GM10248 (cell line): ENCODE results near the gene TRAPPC10.

ENCODE experiments used
- CTCF ChIA-PET: fragments of 300-600 bp; sonication (Branson Sonifier 250); formaldehyde crosslinking; extraction: SDS; loops from one replicate; lab custom pipeline; 2021; ENCODE audit warnings: antibody characterized with exemption; lab: Yijun Ruan, JAX
- POLR2A ChIA-PET: fragments of 350-650 bp; sonication (Branson Sonifier 250); formaldehyde crosslinking; extraction: SDS; loops from one replicate; lab custom pipeline; 2020; ENCODE audit warnings: antibody characterized with exemption; lab: Yijun Ruan, JAX
- DNase-seq: peaks from one replicate; pipeline ENCODE4 v3.0.0; 2012; ENCODE audit errors: extremely low spot score
- TF ChIP-seq, protein P1 (sequence below): IDR thresholded peaks from 2 replicates; pipeline ENCODE4 v1.5.1; 2012; ENCODE audit warnings: mild to moderate bottlenecking, low read depth; ENCODE audit errors: extremely low read depth, missing control alignments, control extremely low read depth

TRAPPC10 gene, protein sequence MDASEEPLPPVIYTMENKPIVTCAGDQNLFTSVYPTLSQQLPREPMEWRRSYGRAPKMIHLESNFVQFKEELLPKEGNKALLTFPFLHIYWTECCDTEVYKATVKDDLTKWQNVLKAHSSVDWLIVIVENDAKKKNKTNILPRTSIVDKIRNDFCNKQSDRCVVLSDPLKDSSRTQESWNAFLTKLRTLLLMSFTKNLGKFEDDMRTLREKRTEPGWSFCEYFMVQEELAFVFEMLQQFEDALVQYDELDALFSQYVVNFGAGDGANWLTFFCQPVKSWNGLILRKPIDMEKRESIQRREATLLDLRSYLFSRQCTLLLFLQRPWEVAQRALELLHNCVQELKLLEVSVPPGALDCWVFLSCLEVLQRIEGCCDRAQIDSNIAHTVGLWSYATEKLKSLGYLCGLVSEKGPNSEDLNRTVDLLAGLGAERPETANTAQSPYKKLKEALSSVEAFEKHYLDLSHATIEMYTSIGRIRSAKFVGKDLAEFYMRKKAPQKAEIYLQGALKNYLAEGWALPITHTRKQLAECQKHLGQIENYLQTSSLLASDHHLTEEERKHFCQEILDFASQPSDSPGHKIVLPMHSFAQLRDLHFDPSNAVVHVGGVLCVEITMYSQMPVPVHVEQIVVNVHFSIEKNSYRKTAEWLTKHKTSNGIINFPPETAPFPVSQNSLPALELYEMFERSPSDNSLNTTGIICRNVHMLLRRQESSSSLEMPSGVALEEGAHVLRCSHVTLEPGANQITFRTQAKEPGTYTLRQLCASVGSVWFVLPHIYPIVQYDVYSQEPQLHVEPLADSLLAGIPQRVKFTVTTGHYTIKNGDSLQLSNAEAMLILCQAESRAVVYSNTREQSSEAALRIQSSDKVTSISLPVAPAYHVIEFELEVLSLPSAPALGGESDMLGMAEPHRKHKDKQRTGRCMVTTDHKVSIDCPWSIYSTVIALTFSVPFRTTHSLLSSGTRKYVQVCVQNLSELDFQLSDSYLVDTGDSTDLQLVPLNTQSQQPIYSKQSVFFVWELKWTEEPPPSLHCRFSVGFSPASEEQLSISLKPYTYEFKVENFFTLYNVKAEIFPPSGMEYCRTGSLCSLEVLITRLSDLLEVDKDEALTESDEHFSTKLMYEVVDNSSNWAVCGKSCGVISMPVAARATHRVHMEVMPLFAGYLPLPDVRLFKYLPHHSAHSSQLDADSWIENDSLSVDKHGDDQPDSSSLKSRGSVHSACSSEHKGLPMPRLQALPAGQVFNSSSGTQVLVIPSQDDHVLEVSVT

DNA sequence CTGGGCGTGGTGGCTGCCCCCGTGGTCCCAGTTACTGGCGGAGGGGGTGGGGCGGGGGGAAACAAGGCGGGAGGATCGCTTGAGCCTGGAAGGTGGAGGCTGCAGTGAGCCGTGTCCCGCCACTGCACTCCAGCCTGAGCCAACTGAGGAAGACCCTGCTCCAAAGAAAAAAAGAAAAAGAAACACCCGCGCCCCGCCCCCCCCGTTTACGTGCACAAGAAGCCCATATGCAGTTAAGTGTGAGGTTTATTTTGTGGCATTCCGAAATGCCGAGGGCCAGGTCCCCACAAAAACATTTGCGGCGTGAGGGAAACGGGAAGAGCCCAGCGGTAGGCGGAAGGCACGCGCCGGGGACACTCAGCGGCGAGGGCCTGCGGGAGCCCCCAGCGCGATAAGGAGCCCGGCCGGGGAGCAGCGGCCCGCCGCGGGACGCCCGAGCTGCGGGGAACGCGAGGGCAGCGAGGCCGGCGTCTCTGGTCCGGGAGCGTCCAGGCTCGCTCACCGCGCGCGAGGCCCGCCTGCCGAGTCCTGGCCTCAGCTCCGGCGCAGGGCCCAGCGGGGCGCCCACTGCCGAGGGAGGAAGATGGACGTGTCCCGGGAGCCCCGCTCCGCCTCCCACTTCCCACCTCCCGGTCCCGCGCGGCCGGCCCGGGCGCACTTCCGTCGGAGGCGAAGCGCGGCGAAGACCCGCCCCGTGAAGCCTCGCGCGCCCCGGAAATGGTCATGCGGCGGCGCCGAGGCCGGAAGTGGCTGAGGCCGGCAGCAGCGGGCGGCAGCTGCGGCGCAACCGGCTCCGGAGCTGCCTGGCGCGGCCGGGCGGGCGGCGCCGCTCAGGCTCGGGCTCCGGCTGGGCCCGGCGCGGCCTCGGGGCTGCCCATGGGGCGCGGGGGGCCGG, at the start of gene TRAPPC10:
Gene TRAPPC10, plus strand, starts transcription at position 731 of the 895 bp plus-strand sequence. CDS start 185 bp downstream, outside the sequence.
- peak; percentile 90 for DNase-seq
- ChIA-PET POLR2A (interaction anchor here (0.5 kb wide), 1 partner anchor 327 kb away, joined by 4 read pairs; the partner anchor contains the start of gene CFAP410), CTCF (interaction anchor here (0.8 to 3.0 kb wide), 3 partner anchors 11 to 20 kb away, joined by 3 to 16 read pairs (median 4); no protein-coding TSS in a partner anchor)
- TF ChIP-seq, protein P1, sequence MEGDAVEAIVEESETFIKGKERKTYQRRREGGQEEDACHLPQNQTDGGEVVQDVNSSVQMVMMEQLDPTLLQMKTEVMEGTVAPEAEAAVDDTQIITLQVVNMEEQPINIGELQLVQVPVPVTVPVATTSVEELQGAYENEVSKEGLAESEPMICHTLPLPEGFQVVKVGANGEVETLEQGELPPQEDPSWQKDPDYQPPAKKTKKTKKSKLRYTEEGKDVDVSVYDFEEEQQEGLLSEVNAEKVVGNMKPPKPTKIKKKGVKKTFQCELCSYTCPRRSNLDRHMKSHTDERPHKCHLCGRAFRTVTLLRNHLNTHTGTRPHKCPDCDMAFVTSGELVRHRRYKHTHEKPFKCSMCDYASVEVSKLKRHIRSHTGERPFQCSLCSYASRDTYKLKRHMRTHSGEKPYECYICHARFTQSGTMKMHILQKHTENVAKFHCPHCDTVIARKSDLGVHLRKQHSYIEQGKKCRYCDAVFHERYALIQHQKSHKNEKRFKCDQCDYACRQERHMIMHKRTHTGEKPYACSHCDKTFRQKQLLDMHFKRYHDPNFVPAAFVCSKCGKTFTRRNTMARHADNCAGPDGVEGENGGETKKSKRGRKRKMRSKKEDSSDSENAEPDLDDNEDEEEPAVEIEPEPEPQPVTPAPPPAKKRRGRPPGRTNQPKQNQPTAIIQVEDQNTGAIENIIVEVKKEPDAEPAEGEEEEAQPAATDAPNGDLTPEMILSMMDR = no peak

DNA sequence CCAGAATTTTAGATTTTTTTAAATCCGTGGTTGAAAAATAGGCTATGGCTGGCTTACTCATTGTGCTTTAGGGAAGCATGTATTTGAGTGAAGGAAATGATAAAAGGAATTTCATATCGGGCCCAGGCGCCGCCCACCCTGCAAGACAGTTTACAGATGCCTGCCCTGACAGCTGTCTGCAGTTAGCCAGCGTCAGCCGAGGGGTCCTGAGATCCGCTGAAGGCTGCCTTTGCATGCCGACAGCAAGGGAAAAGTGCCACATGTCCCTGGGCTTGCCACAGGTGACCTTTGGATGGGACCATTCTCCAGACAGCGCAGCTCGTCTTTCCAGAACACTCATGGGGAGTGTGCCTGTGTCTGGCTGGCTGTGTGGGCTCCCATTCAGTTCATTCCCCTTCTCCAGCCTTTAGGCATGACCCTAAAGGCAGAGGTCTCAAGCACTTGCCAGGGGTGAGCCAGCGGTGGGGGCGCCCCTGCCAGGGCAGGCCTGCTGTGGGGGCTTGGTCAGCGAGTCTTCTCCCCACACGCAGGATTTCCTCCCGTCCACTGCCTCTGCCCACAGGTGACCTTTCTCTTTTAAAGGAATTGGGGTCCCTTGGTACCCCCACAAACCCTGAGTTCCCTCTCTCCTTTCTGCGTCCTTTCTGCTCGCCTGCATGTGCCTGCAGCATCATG, 46.1 kb upstream of the TRAPPC10 start:
- ChIA-PET POLR2A (no interaction called here), CTCF (interaction anchor here (1.5 to 2.4 kb wide), 3 partner anchors 9 to 177 kb away, joined by 4 to 8 read pairs (median 5); partner anchors contain the start of gene RRP1)
- TF ChIP-seq, protein P1 = no peak
- no peak for DNase-seq

DNA sequence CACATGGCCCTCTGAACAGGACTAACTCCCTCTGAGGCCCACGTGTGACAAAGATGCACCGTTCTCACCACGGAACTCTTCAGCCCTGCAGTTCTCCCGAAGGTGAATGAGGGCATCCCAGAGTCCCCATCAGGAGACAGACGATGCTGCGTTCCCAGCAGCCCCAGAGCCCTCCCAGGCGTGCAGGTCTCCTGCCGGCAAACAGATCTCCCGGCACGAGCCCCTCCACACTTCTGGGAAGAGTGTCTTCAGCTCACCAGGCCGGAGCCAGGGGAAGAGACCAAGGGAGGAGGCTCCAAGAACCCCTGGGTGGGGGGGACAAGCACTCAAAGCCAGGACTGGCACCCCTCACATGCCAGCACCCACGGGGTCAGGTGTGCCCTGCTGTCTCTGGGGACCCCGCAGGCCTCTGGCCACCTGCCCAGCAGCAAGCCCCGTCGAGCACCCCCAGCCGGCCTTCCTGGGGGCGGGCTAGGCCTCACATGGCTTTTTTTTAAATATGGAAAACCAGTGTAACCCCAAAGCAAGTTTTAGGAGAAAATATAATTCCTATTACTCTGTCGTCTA, 45.1 kb upstream of the TRAPPC10 start:
- CTCF ChIA-PET = no interaction called here

DNA sequence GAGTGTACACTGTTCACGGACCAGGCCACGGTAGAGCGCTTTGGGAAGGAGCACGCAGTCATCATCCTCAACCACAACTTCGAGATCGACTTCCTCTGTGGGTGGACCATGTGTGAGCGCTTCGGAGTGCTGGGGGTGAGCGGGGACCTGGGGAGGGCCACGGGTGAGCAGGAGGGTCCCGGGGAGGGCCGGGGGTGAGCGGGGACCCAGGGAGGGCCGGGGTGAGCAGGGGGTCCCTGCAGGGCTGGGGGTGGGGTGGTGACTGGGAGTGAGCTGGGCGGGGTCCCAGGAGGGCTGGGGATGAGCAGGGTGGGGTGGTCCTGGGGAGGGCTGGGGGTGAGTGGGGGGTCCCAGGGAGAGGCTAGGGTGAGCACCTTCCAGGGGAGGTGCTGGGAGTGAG, 44.1 kb upstream of the TRAPPC10 start:
- TF ChIP-seq, protein P1 = no peak
- ChIA-PET CTCF (no interaction called here), POLR2A (no interaction called here)
- DNase-seq = no peak

More for the DNA sequence above, 45.1 kb upstream of the TRAPPC10 start:
- TF ChIP-seq, protein P1 = no peak
- POLR2A ChIA-PET = no interaction called here
- no peak for DNase-seq
